Kidney epithelial cell (primary cell): ENCODE measurements around the gene NANOS1. TPM values are rescaled to one million over a fixed set of nuclear protein-coding genes. Genes with fewer than 3 reads are reported as not detected.

Experiments used
- DNase-seq: peaks from one replicate; pipeline ENCODE4 v3.0.0-alpha.2; 2010; ENCODE audit warnings: low read depth
- H3K27me3 ChIP-seq: 2 replicates; pipeline ENCODE4 v1.6.0; 2011; ENCODE audit warnings: low read length; ENCODE audit not compliant: control insufficient read depth, insufficient read depth
- H3K36me3 ChIP-seq: 2 replicates; pipeline ENCODE4 v1.5.1; 2011; ENCODE audit warnings: low read length; ENCODE audit not compliant: control insufficient read depth, insufficient read depth
- H3K4me3 ChIP-seq: 2 replicates; pipeline ENCODE4 v1.5.1; 2011; ENCODE audit warnings: low read depth, mild to moderate bottlenecking, control low read depth, low read length
- CTCF ChIP-seq: IDR thresholded peaks from 2 replicates; pipeline ENCODE4 v1.5.1; 2011; ENCODE audit warnings: mild to moderate bottlenecking, moderate library complexity, low read length, control low read depth, inconsistent platforms; ENCODE audit not compliant: insufficient read depth, poor library complexity, severe bottlenecking
- total RNA-seq: library from RNA; depleted of rRNA; stranded (reverse); fragments of >200 nt; gene quantifications from 2 replicates; pipeline ENCODE4 v1.2.3, GENCODE V29; 2015

Gene NANOS1
- total RNA-seq, 1 donor from 2014 or later: 0.88 TPM

GRCh38 chr10:118993214-118993613 lies 36.3 kb upstream of the NANOS1 start:
- peaks cover 6% of the 10 kb centered on the region for H3K27me3 ChIP-seq
- TF ChIP-seq CTCF: no peak
- no peaks in the 10 kb centered on the region for H3K36me3 ChIP-seq
- DNase-seq: no peak
- H3K4me3 ChIP-seq: no peak overlapping the region

GRCh38 chr10:118994321-118994720 lies 35.2 kb upstream of the NANOS1 start:
- no peak for DNase-seq
- TF ChIP-seq CTCF: no peak
- no peak overlapping the region for H3K4me3 ChIP-seq
- H3K36me3 ChIP-seq: no peaks in the 10 kb centered on the region
- H3K27me3 ChIP-seq: peaks cover 6% of the 10 kb centered on the region

GRCh38 chr10:118995739-118996138 lies 33.8 kb upstream of the NANOS1 start:
- Histone ChIP-seq H3K36me3 (no peaks in the 10 kb centered on the region), H3K4me3 (no peak overlapping the region), H3K27me3 (peaks cover 6% of the 10 kb centered on the region)
- TF ChIP-seq CTCF: no peak
- no peak for DNase-seq

GRCh38 chr10:118997379-118997778 lies 32.1 kb upstream of the NANOS1 start:
- Histone ChIP-seq H3K36me3 (no peaks in the 10 kb centered on the region), H3K4me3 (no peak overlapping the region), H3K27me3 (peaks cover 3% of the 10 kb centered on the region)
- no peak for DNase-seq
- TF ChIP-seq CTCF: no peak

- Histone ChIP-seq H3K27me3 (no peaks in the 10 kb centered on the region), H3K36me3 (no peaks in the 10 kb centered on the region), H3K4me3 (no peak overlapping the region)
- no peak for TF ChIP-seq CTCF
- no peak for DNase-seq
These were observed 31.3 kb upstream of the NANOS1 start for GRCh38 chr10:118998183-118998582.

GRCh38 chr10:119001717-119002500 lies 27.6 kb upstream of the NANOS1 start:
- H3K4me3 ChIP-seq: no peak overlapping the region
- no peak for TF ChIP-seq CTCF
- DNase-seq: no peak
- no peaks in the 10 kb centered on the region for H3K36me3 ChIP-seq
- no peaks in the 10 kb centered on the region for H3K27me3 ChIP-seq
